ENCODE results near the gene NTSR1. TPM values are rescaled to one million over a fixed set of nuclear protein-coding genes. Genes with fewer than 3 reads are reported as not detected.

Gene NTSR1
- total and polyA plus RNA-seq, 2 experiments from 2014 or later, result 0.15 to 1.4 TPM

GRCh38 chr20:62700261-62700930 lies 8.2 kb upstream of the NTSR1 start:
- no peak for TF ChIP-seq POLR2AphosphoS5 (IDR thresholded peaks at IDR 0.05; ENCODE audit: low read depth)
- H3K79me2 ChIP-seq (replicated peaks; ENCODE audit: insufficient read depth), result no peaks in the 10 kb centered on the region
- H3K4me1 ChIP-seq (ENCODE audit: insufficient read depth), result no peaks in the 10 kb centered on the region
- H3K9me2 ChIP-seq (ENCODE audit: insufficient read depth), result no peaks in the 10 kb centered on the region
- ATAC-seq (no peak), DNase-seq (ENCODE audit: low spot score) (no peak)
- no peak overlapping the region for H2AFZ ChIP-seq
- H4K20me1 ChIP-seq (replicated peaks; ENCODE audit: insufficient read depth), result no peaks in the 10 kb centered on the region
- H3K36me3 ChIP-seq (ENCODE audit: insufficient read depth), result no peaks in the 10 kb centered on the region
- H3K27ac Mint-ChIP-seq, result no peak overlapping the region
- no peaks in the 10 kb centered on the region for H3K36me3 Mint-ChIP-seq (ENCODE audit: low read depth)
- no peak overlapping the region for H3K4me3 ChIP-seq
- no peaks in the 10 kb centered on the region for H3K4me1 Mint-ChIP-seq
- no peaks in the 10 kb centered on the region for H3K9me3 Mint-ChIP-seq
- peaks cover 9% of the 10 kb centered on the region for H3K27me3 Mint-ChIP-seq (ENCODE audit: insufficient read depth, low read depth, poor library complexity)
- no peak overlapping the region for H3K4me2 ChIP-seq
- H3K27ac ChIP-seq (ENCODE audit: low read depth), result no peak overlapping the region
- no peaks in the 10 kb centered on the region for H3F3A ChIP-seq (replicated peaks; ENCODE audit: low read depth)
- no peak overlapping the region for H3K4me3 Mint-ChIP-seq
- no peaks in the 10 kb centered on the region for H3K27me3 ChIP-seq (ENCODE audit: insufficient read depth)

GRCh38 chr20:62701161-62702012 lies 7.2 kb upstream of the NTSR1 start:
- H3F3A ChIP-seq (replicated peaks; ENCODE audit: low read depth), result no peaks in the 10 kb centered on the region

GRCh38 chr20:62702013-62702300 lies 6.7 kb upstream of the NTSR1 start:
- no peak for ATAC-seq
- Histone ChIP-seq H3K27me3 (ENCODE audit: insufficient read depth) (no peaks in the 10 kb centered on the region), H3K36me3 (ENCODE audit: insufficient read depth) (no peaks in the 10 kb centered on the region), H4K20me1 (replicated peaks; ENCODE audit: insufficient read depth) (no peaks in the 10 kb centered on the region), H3K4me1 (ENCODE audit: insufficient read depth) (no peaks in the 10 kb centered on the region), H2AFZ (no peak overlapping the region), H3K79me2 (replicated peaks; ENCODE audit: insufficient read depth) (no peaks in the 10 kb centered on the region), H3K27ac (ENCODE audit: low read depth) (no peak overlapping the region), H3K4me3 (no peak overlapping the region), H3K9me2 (ENCODE audit: insufficient read depth) (no peaks in the 10 kb centered on the region), H3K4me2 (no peak overlapping the region), H3F3A (replicated peaks; ENCODE audit: low read depth) (no peaks in the 10 kb centered on the region)
- H3K27me3 Mint-ChIP-seq (ENCODE audit: insufficient read depth, low read depth, poor library complexity), result peaks cover 9% of the 10 kb centered on the region
- DNase-seq (ENCODE audit: low spot score), result no peak
- no peaks in the 10 kb centered on the region for H3K4me1 Mint-ChIP-seq
- no peak overlapping the region for H3K4me3 Mint-ChIP-seq
- H3K36me3 Mint-ChIP-seq (ENCODE audit: low read depth), result no peaks in the 10 kb centered on the region
- no peaks in the 10 kb centered on the region for H3K9me3 Mint-ChIP-seq
- no peak overlapping the region for H3K27ac Mint-ChIP-seq
- TF ChIP-seq ZNF331 (CRISPR knock-in tag; IDR thresholded peaks at IDR 0.05; ENCODE audit: low read depth), result no peak
- TF ChIP-seq, protein P1, sequence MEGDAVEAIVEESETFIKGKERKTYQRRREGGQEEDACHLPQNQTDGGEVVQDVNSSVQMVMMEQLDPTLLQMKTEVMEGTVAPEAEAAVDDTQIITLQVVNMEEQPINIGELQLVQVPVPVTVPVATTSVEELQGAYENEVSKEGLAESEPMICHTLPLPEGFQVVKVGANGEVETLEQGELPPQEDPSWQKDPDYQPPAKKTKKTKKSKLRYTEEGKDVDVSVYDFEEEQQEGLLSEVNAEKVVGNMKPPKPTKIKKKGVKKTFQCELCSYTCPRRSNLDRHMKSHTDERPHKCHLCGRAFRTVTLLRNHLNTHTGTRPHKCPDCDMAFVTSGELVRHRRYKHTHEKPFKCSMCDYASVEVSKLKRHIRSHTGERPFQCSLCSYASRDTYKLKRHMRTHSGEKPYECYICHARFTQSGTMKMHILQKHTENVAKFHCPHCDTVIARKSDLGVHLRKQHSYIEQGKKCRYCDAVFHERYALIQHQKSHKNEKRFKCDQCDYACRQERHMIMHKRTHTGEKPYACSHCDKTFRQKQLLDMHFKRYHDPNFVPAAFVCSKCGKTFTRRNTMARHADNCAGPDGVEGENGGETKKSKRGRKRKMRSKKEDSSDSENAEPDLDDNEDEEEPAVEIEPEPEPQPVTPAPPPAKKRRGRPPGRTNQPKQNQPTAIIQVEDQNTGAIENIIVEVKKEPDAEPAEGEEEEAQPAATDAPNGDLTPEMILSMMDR (conservative IDR thresholded peaks at IDR 0.05; ENCODE audit: low read depth in 2 of 2), result no peak
- TF ChIP-seq, protein P2, sequence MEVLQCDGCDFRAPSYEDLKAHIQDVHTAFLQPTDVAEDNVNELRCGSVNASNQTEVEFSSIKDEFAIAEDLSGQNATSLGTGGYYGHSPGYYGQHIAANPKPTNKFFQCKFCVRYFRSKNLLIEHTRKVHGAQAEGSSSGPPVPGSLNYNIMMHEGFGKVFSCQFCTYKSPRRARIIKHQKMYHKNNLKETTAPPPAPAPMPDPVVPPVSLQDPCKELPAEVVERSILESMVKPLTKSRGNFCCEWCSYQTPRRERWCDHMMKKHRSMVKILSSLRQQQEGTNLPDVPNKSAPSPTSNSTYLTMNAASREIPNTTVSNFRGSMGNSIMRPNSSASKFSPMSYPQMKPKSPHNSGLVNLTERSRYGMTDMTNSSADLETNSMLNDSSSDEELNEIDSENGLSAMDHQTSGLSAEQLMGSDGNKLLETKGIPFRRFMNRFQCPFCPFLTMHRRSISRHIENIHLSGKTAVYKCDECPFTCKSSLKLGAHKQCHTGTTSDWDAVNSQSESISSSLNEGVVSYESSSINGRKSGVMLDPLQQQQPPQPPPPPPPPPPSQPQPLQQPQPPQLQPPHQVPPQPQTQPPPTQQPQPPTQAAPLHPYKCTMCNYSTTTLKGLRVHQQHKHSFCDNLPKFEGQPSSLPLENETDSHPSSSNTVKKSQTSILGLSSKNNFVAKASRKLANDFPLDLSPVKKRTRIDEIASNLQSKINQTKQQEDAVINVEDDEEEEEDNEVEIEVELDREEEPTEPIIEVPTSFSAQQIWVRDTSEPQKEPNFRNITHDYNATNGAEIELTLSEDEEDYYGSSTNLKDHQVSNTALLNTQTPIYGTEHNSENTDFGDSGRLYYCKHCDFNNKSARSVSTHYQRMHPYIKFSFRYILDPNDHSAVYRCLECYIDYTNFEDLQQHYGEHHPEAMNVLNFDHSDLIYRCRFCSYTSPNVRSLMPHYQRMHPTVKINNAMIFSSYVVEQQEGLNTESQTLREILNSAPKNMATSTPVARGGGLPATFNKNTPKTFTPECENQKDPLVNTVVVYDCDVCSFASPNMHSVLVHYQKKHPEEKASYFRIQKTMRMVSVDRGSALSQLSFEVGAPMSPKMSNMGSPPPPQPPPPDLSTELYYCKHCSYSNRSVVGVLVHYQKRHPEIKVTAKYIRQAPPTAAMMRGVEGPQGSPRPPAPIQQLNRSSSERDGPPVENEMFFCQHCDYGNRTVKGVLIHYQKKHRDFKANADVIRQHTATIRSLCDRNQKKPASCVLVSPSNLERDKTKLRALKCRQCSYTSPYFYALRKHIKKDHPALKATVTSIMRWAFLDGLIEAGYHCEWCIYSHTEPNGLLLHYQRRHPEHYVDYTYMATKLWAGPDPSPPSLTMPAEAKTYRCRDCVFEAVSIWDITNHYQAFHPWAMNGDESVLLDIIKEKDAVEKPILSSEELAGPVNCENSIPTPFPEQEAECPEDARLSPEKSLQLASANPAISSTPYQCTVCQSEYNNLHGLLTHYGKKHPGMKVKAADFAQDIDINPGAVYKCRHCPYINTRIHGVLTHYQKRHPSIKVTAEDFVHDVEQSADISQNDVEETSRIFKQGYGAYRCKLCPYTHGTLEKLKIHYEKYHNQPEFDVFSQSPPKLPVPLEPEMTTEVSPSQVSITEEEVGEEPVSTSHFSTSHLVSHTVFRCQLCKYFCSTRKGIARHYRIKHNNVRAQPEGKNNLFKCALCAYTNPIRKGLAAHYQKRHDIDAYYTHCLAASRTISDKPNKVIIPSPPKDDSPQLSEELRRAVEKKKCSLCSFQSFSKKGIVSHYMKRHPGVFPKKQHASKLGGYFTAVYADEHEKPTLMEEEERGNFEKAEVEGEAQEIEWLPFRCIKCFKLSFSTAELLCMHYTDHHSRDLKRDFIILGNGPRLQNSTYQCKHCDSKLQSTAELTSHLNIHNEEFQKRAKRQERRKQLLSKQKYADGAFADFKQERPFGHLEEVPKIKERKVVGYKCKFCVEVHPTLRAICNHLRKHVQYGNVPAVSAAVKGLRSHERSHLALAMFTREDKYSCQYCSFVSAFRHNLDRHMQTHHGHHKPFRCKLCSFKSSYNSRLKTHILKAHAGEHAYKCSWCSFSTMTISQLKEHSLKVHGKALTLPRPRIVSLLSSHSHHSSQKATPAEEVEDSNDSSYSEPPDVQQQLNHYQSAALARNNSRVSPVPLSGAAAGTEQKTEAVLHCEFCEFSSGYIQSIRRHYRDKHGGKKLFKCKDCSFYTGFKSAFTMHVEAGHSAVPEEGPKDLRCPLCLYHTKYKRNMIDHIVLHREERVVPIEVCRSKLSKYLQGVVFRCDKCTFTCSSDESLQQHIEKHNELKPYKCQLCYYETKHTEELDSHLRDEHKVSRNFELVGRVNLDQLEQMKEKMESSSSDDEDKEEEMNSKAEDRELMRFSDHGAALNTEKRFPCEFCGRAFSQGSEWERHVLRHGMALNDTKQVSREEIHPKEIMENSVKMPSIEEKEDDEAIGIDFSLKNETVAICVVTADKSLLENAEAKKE (CRISPR knock-in tag; IDR thresholded peaks at IDR 0.05), result no peak
- no peak for TF ChIP-seq CREB1 (CRISPR knock-in tag; IDR thresholded peaks at IDR 0.05; ENCODE audit: low read depth)
- no peak for TF ChIP-seq POLR2AphosphoS5 (IDR thresholded peaks at IDR 0.05; ENCODE audit: low read depth)
- no peak for TF ChIP-seq STAT1 (IDR thresholded peaks at IDR 0.05; ENCODE audit: unreplicated experiment)

More at GRCh38 chr20:62701161-62702012, 7.2 kb upstream of the NTSR1 start:
- H3K27ac ChIP-seq (ENCODE audit: low read depth), result no peak overlapping the region
- no peaks in the 10 kb centered on the region for H3K36me3 Mint-ChIP-seq (ENCODE audit: low read depth)
- no peak overlapping the region for H3K4me2 ChIP-seq
- no peaks in the 10 kb centered on the region for H4K20me1 ChIP-seq (replicated peaks; ENCODE audit: insufficient read depth)
- DNase-seq (ENCODE audit: low spot score) (no peak), ATAC-seq (no peak)
- H3K9me2 ChIP-seq (ENCODE audit: insufficient read depth), result no peaks in the 10 kb centered on the region
- TF ChIP-seq POLR2AphosphoS5 (IDR thresholded peaks at IDR 0.05; ENCODE audit: low read depth) (no peak), JUNB (IDR thresholded peaks at IDR 0.05; ENCODE audit: unreplicated experiment) (no peak), NANOG (IDR thresholded peaks at IDR 0.05; ENCODE audit: borderline replicate concordance) (no peak), ZNF331 (CRISPR knock-in tag; IDR thresholded peaks at IDR 0.05; ENCODE audit: low read depth) (no peak), EZH2phosphoT487 (IDR thresholded peaks at IDR 0.05; ENCODE audit: unreplicated experiment) (no peak)
- H3K4me3 Mint-ChIP-seq, result no peak overlapping the region
- no peak overlapping the region for H3K4me3 ChIP-seq
- peaks cover 9% of the 10 kb centered on the region for H3K27me3 Mint-ChIP-seq (ENCODE audit: insufficient read depth, low read depth, poor library complexity)
- no peaks in the 10 kb centered on the region for H3K79me2 ChIP-seq (replicated peaks; ENCODE audit: insufficient read depth)
- no peaks in the 10 kb centered on the region for H3K4me1 Mint-ChIP-seq
- H3K4me1 ChIP-seq (ENCODE audit: insufficient read depth), result no peaks in the 10 kb centered on the region
- H3K27me3 ChIP-seq (ENCODE audit: insufficient read depth), result no peaks in the 10 kb centered on the region
- no peak overlapping the region for H3K27ac Mint-ChIP-seq
- no peak overlapping the region for H2AFZ ChIP-seq
- H3K36me3 ChIP-seq (ENCODE audit: insufficient read depth), result no peaks in the 10 kb centered on the region
- no peaks in the 10 kb centered on the region for H3K9me3 Mint-ChIP-seq

Measured in GM23338 (cell line).